ENCODE data around the gene ORMDL1. TPM values are rescaled to one million over a fixed set of nuclear protein-coding genes. Genes with fewer than 3 reads are reported as not detected.

Gene ORMDL1
- total RNA-seq, 1 experiment from 2014 or later, result 58.4 TPM

- no peaks in the 10 kb centered on the region for H3K27me3 Mint-ChIP-seq (ENCODE audit: unreplicated experiment)
- H3K9me3 Mint-ChIP-seq (ENCODE audit: low read depth, unreplicated experiment), result no peaks in the 10 kb centered on the region
- CTCF ChIA-PET, result no interaction called here
- DNase-seq, result no peak
- BruUV-seq (replicated peaks), result no TSS peak
- TF ChIP-seq CTCF (IDR thresholded peaks at IDR 0.05; ENCODE audit: unreplicated experiment), result no peak
- H3K4me3 Mint-ChIP-seq (ENCODE audit: low read depth, unreplicated experiment), result no peak overlapping the region
- no peak overlapping the region for H3K27ac Mint-ChIP-seq (ENCODE audit: unreplicated experiment)
- peaks cover 4% of the 10 kb centered on the region for H3K36me3 Mint-ChIP-seq (ENCODE audit: insufficient read depth, unreplicated experiment)
- intact Hi-C loops (cut with micrococcal nuclease; ENCODE audit: unreplicated experiment), result no loop called here
- H3K4me1 Mint-ChIP-seq (ENCODE audit: low read depth, unreplicated experiment), result peaks cover 9% of the 10 kb centered on the region
Observed at GRCh38 chr2:189826039-189826438, 41.9 kb upstream of the ORMDL1 start.

GRCh38 chr2:189824694-189825396 is 40.7 kb upstream of the ORMDL1 start:
- H3K27me3 Mint-ChIP-seq (ENCODE audit: unreplicated experiment), result no peaks in the 10 kb centered on the region
- intact Hi-C loops (cut with micrococcal nuclease; ENCODE audit: unreplicated experiment), result no loop called here
- no peak overlapping the region for H3K27ac Mint-ChIP-seq (ENCODE audit: unreplicated experiment)
- H3K36me3 Mint-ChIP-seq (ENCODE audit: insufficient read depth, unreplicated experiment), result peaks cover 4% of the 10 kb centered on the region
- no peaks in the 10 kb centered on the region for H3K9me3 Mint-ChIP-seq (ENCODE audit: low read depth, unreplicated experiment)
- peaks cover 9% of the 10 kb centered on the region for H3K4me1 Mint-ChIP-seq (ENCODE audit: low read depth, unreplicated experiment)
- BruUV-seq (replicated peaks), result no TSS peak
- CTCF ChIA-PET, result no interaction called here
- H3K4me3 Mint-ChIP-seq (ENCODE audit: low read depth, unreplicated experiment), result no peak overlapping the region
- no peak for DNase-seq
- no peak for TF ChIP-seq CTCF (IDR thresholded peaks at IDR 0.05; ENCODE audit: unreplicated experiment)

- intact Hi-C loops (cut with micrococcal nuclease; ENCODE audit: unreplicated experiment), result no loop called here
- Mint-ChIP-seq H3K27ac (ENCODE audit: unreplicated experiment) (no peak overlapping the region), H3K4me3 (ENCODE audit: low read depth, unreplicated experiment) (no peak overlapping the region), H3K4me1 (ENCODE audit: low read depth, unreplicated experiment) (no peaks in the 10 kb centered on the region), H3K27me3 (ENCODE audit: unreplicated experiment) (no peaks in the 10 kb centered on the region), H3K36me3 (ENCODE audit: insufficient read depth, unreplicated experiment) (peaks cover 4% of the 10 kb centered on the region), H3K9me3 (ENCODE audit: low read depth, unreplicated experiment) (no peaks in the 10 kb centered on the region)
- DNase-seq, result no peak
- no peak for TF ChIP-seq CTCF (IDR thresholded peaks at IDR 0.05; ENCODE audit: unreplicated experiment)
- no TSS peak for BruUV-seq (replicated peaks)
- CTCF ChIA-PET, result interaction anchor here (0.7 kb wide), 1 partner anchor 7 kb away, joined by 3 read pairs; no protein-coding TSS in a partner anchor
Observed at GRCh38 chr2:189821953-189822748, 38.0 kb upstream of the ORMDL1 start.

GRCh38 chr2:189819297-189819704 is 35.2 kb upstream of the ORMDL1 start:
- no peak for TF ChIP-seq CTCF (IDR thresholded peaks at IDR 0.05; ENCODE audit: unreplicated experiment)
- DNase-seq, result no peak
- Mint-ChIP-seq H3K9me3 (ENCODE audit: low read depth, unreplicated experiment) (no peaks in the 10 kb centered on the region), H3K36me3 (ENCODE audit: insufficient read depth, unreplicated experiment) (peaks cover 4% of the 10 kb centered on the region), H3K4me1 (ENCODE audit: low read depth, unreplicated experiment) (no peaks in the 10 kb centered on the region), H3K27ac (ENCODE audit: unreplicated experiment) (no peak overlapping the region), H3K27me3 (ENCODE audit: unreplicated experiment) (no peaks in the 10 kb centered on the region), H3K4me3 (ENCODE audit: low read depth, unreplicated experiment) (no peak overlapping the region)
- BruUV-seq (replicated peaks), result no TSS peak
- CTCF ChIA-PET, result interaction anchor here (0.7 kb wide), 1 partner anchor 996 kb away, joined by 3 read pairs; no protein-coding TSS in a partner anchor
- intact Hi-C loops (cut with micrococcal nuclease; ENCODE audit: unreplicated experiment), result no loop called here
